Measurements from ENCODE around the gene NAIF1.

Gene NAIF1

GRCh38 chr9:128061275-128061960 is 5.7 kb downstream of the NAIF1 start:
- DNase-seq (ENCODE audit: low read depth), result no peak
- no peak overlapping the region for H3K4me3 ChIP-seq (ENCODE audit: low read depth, low read length)
- TF ChIP-seq CTCF (conservative IDR thresholded peaks at IDR 0.05; ENCODE audit: low read depth, low read length), result no peak

DNA sequence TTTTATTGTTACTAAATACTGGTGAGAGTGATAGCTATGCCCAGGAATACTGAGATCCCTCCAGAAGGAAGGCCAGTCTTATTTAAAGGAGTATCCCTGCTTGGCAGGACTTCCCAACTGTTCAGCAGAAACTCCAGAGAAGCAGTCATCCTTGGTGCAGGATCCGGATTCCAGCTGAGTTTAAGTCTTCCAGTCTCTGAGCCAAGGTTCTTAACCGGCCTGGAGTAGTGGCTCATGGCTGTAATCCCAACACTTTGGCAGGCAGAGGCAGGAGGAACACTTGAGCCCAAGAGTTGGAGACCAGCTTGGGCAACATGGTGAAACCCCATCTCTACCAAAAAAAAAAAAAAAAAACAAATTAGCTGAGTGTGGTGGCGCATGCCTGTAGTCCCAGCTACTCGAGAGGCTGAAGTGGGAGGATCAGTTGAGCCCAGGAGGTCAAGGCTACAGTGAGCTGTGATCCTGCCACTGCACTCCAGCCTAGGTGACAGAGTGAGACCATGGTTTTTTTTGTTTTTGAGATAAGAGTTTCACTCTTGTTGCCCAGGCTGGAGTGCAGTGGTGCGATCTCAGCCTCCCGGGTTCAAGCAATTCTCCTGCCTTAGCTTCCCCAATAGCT is 7.6 kb downstream of the NAIF1 start:
- no peak for DNase-seq (ENCODE audit: low read depth)
- no peak for TF ChIP-seq CTCF (conservative IDR thresholded peaks at IDR 0.05; ENCODE audit: low read depth, low read length)
- no peak overlapping the region for H3K4me3 ChIP-seq (ENCODE audit: low read depth, low read length)

DNA sequence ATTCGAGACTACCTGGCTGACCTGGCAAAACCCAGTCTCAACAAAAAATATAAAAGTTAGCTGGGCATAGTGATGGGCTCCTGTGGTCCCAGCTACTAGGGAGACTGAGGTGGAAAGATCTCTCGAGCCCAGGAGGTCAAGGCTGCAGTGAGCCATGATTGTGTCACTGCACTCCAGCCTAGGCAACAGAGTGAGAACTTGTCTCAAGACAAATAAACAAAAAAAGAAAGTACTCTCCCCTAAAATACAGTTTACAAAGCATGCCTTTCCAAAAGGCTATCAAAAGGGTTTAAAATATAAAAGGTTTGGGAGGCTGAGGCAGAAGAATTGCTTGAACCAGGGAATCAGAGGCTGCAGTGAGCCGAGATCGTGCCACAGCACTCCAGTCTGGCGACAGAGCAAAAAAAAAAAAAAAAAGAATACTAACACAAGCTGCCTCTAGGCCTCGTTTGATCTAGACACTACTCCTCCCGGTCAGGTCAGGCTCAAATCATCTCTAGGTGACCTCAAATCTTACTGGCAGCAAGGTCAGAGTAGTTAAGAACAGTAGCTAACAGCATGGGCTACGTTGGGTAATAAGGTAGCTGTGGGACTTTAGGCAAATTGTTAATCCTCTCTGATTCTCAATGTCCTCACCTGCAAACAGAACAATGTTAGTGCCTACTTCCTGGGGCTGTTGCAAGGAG is 9.3 kb downstream of the NAIF1 start:
- TF ChIP-seq CTCF (conservative IDR thresholded peaks at IDR 0.05; ENCODE audit: low read depth, low read length), result no peak
- H3K4me3 ChIP-seq (ENCODE audit: low read depth, low read length), result no peak overlapping the region

DNA sequence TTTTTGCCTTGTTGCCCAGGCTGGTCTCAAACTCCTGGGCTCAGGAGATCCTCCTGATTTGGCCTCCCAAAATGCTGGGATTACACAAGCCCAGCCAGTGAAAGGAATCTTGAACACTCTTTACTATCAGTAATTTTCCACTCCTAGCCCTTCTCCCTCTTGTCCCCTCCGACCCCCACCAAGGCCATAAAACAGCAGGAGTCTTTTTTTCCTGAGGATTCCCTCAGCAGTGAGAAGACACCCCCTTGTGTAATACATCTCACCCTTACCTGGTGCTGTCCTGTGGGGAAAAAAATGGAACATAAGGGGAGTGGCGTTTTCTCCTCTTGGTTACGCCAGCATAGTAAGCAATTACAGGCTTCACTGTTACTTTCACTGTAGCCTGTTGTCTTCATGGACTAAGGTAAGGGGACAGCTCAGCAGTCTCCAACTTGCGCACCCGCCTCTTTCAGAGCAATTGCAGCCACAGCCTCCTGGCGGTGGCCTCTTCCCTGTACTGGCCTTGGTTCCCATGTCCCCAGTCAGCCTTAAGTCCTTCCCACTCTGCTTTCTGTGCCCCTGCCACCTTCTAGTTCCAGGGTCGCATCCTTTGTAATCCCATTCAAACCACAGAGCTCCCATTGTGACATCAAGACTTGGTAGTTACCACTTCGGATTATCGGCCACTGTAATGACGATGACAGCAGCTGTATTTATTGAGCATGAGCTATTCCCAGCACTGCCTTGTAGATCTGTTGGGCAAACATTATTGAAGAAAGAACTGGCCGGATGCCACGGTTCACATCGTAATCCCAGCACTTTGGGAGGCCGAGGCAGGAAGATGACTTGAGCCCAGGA is 10.0 kb downstream of the NAIF1 start:
- no peak overlapping the region for H3K4me3 ChIP-seq (ENCODE audit: low read depth, low read length)
- no peak for TF ChIP-seq CTCF (conservative IDR thresholded peaks at IDR 0.05; ENCODE audit: low read depth, low read length)
- no peak for DNase-seq (ENCODE audit: low read depth)

More for the DNA sequence above, 9.3 kb downstream of the NAIF1 start:
- DNase-seq (ENCODE audit: low read depth), result no peak

- TF ChIP-seq CTCF (conservative IDR thresholded peaks at IDR 0.05; ENCODE audit: low read depth, low read length), result no peak
- no peak overlapping the region for H3K4me3 ChIP-seq (ENCODE audit: low read depth, low read length)
- no peak for DNase-seq (ENCODE audit: low read depth)
Observed at GRCh38 chr9:128056086-128056485, 11.0 kb downstream of the NAIF1 start.

- TF ChIP-seq CTCF (conservative IDR thresholded peaks at IDR 0.05; ENCODE audit: low read depth, low read length), result no peak
- peak; percentile 79 for DNase-seq (ENCODE audit: low read depth)
- no peak overlapping the region for H3K4me3 ChIP-seq (ENCODE audit: low read depth, low read length)
Observed at GRCh38 chr9:128055344-128056040, 11.6 kb downstream of the NAIF1 start.

Data from choroid plexus epithelial cell (primary cell).